PC-3 (cell line): ENCODE results near the gene MANBA. TPM values are rescaled to one million over a fixed set of nuclear protein-coding genes. Genes with fewer than 3 reads are reported as not detected.

Experiments
- ATAC-seq: fragments of 200-7000 bp; cut with Tn5 transposase; 2 replicates; pipeline ENCODE4 v1.9.1; 2020; ENCODE audit warnings: mild to moderate bottlenecking, moderate library complexity
- BruUV-seq: library from RNA; stranded (reverse); fragments of 400-500 nt; replicated peaks from 2 replicates; lab custom pipeline; 2021; lab: Mats Ljungman, UMichigan
- CTCF ChIA-PET: fragments of 300-600 bp; sonication (Branson Sonifier 250); formaldehyde crosslinking; loops from one replicate; lab custom pipeline; 2022; ENCODE audit warnings: antibody characterized with exemption; lab: Charles Lee
- POLR2A ChIA-PET: fragments of 300-600 bp; sonication (Branson Sonifier 250); formaldehyde crosslinking; loops from one replicate; lab custom pipeline; 2022; ENCODE audit warnings: antibody characterized with exemption; ENCODE audit not compliant: unreplicated experiment; lab: Charles Lee
- DNase-seq: peaks from one replicate; pipeline ENCODE4 v3.0.0-alpha.2; 2015
- H2AFZ ChIP-seq: fragments of 300-600 bp; sonication (generic); 2 replicates; pipeline ENCODE4 v1.6.0; 2016; ENCODE audit warnings: antibody characterized with exemption, low read length
- H3F3A ChIP-seq: fragments of 300-600 bp; sonication (generic); one replicate; pipeline ENCODE4 v1.6.0; 2017; ENCODE audit warnings: antibody characterized with exemption, low read length, control low read depth, mild to moderate bottlenecking; ENCODE audit not compliant: unreplicated experiment
- H3K27ac ChIP-seq: fragments of 300-600 bp; sonication (generic); 2 replicates; pipeline ENCODE4 v1.5.1; 2016; ENCODE audit warnings: mild to moderate bottlenecking, low read length
- H3K27me3 ChIP-seq: fragments of 300-600 bp; sonication (generic); 2 replicates; pipeline ENCODE4 v1.6.1; 2016; ENCODE audit warnings: low read length, mixed read lengths
- H3K36me3 ChIP-seq: fragments of 300-600 bp; sonication (generic); 2 replicates; pipeline ENCODE4 v1.6.1; 2016; ENCODE audit warnings: low read depth, mixed run types, low read length, mixed read lengths
- H3K4me1 ChIP-seq: fragments of 300-600 bp; sonication (generic); 2 replicates; pipeline ENCODE4 v1.5.1; 2016; ENCODE audit warnings: low read length; ENCODE audit not compliant: insufficient read depth
- H3K4me2 ChIP-seq: fragments of 300-600 bp; sonication (generic); 2 replicates; pipeline ENCODE4 v1.6.0; 2016; ENCODE audit warnings: low read length
- H3K4me3 ChIP-seq: fragments of 300-600 bp; sonication (generic); 2 replicates; pipeline ENCODE4 v1.5.1; 2016; ENCODE audit warnings: mild to moderate bottlenecking, low read length, mixed read lengths
- H3K79me2 ChIP-seq: fragments of 300-600 bp; sonication (generic); 2 replicates; pipeline ENCODE4 v1.6.1; 2017; ENCODE audit warnings: low read length, mixed read lengths
- H3K9ac ChIP-seq: fragments of 300-600 bp; sonication (generic); 2 replicates; pipeline ENCODE4 v1.6.0; 2016; ENCODE audit warnings: mild to moderate bottlenecking, low read length
- H3K9me2 ChIP-seq: fragments of 300-600 bp; sonication (generic); replicated peaks from 2 replicates; pipeline ENCODE4 v1.6.1; 2016; ENCODE audit warnings: mixed run types, low read length, mixed read lengths
- H3K9me3 ChIP-seq: fragments of 300-600 bp; sonication (generic); 2 replicates; pipeline ENCODE4 v1.6.1; 2016; ENCODE audit warnings: low read length, mixed read lengths
- H4K20me1 ChIP-seq: fragments of 300-600 bp; sonication (generic); 2 replicates; pipeline ENCODE4 v1.6.1; 2016; ENCODE audit warnings: low read length, mixed read lengths
- CTCF ChIP-seq: fragments of 300-600 bp; sonication (generic); conservative IDR thresholded peaks from 2 replicates; pipeline ENCODE4 v1.5.1; 2017; ENCODE audit warnings: antibody characterized with exemption, low read depth, mild to moderate bottlenecking, low read length
- EZH2 ChIP-seq: fragments of 300-600 bp; sonication (generic); IDR thresholded peaks from one replicate; pipeline ENCODE4 v1.6.1; 2017; ENCODE audit warnings: antibody characterized with exemption, mild to moderate bottlenecking, low read length; ENCODE audit not compliant: unreplicated experiment
- EZH2phosphoT487 ChIP-seq: fragments of 300-600 bp; sonication (generic); IDR thresholded peaks from 2 replicates; pipeline ENCODE4 v1.6.1; 2018; ENCODE audit warnings: mild to moderate bottlenecking, antibody characterized with exemption, low read length, borderline replicate concordance
- intact Hi-C: fragments of 100-400 bp; cut with micrococcal nuclease; formaldehyde crosslinking; loops from 2 replicates; pipeline ENCODE4 v1.9.0; 2023
- total RNA-seq: library from RNA; depleted of rRNA; stranded (reverse); fragments of >200 nt; gene quantifications from 2 replicates; pipeline ENCODE4 v1.2.3, GENCODE V29; 2014

The MANBA gene
- total RNA-seq, 1 experiment from 2014 or later, result 20.9 TPM

- intact Hi-C loops, result no loop called here
- Histone ChIP-seq H3K79me2 (peaks cover 6% of the 10 kb centered on the region), H3F3A (no peaks in the 10 kb centered on the region), H3K4me2 (no peak overlapping the region), H3K4me1 (peaks cover 5% of the 10 kb centered on the region; the same call in 1 of the 2 replicates), H3K9ac (no peak overlapping the region), H3K27ac (no peak overlapping the region), H3K27me3 (no peaks in the 10 kb centered on the region), H4K20me1 (no peaks in the 10 kb centered on the region), H3K4me3 (no peak overlapping the region), H3K9me2 (no peaks in the 10 kb centered on the region), H2AFZ (no peak overlapping the region), H3K36me3 (no peaks in the 10 kb centered on the region), H3K9me3 (no peaks in the 10 kb centered on the region)
- POLR2A ChIA-PET, result no interaction called here
- CTCF ChIA-PET, result interaction anchor here (0.6 kb wide), 1 partner anchor 26 kb away, joined by 4 read pairs; no protein-coding TSS in a partner anchor
- no TSS peak for BruUV-seq
- TF ChIP-seq EZH2 (no peak), EZH2phosphoT487 (no peak), CTCF (no peak)
- DNase-seq, result no peak
- no peak for ATAC-seq
Observed at GRCh38 chr4:102764901-102765300, 4.1 kb upstream of the MANBA start.

GRCh38 chr4:102761906-102762305 lies 1.1 kb upstream of the MANBA start:
- ChIA-PET CTCF (no interaction called here), POLR2A (no interaction called here)
- no peak for TF ChIP-seq CTCF
- no peak for TF ChIP-seq EZH2phosphoT487
- no peak for TF ChIP-seq EZH2
- H3K9ac ChIP-seq, result no peak overlapping the region
- no peaks in the 10 kb centered on the region for H3K9me3 ChIP-seq
- no peaks in the 10 kb centered on the region for H3K9me2 ChIP-seq
- H3K4me3 ChIP-seq, result peak overlapping the region; percentile 95; the same call in 1 of the 2 replicates
- no peaks in the 10 kb centered on the region for H3K36me3 ChIP-seq
- peak overlapping the region; percentile 99 for H3K4me2 ChIP-seq
- intact Hi-C loops, result loop anchor here (2.0 kb wide), 1 partner anchor 63 kb away; no protein-coding TSS in a partner anchor
- peaks cover 36% of the 10 kb centered on the region for H3K79me2 ChIP-seq
- H2AFZ ChIP-seq, result peak overlapping the region; percentile 99
- no peaks in the 10 kb centered on the region for H3F3A ChIP-seq
- no peak for ATAC-seq
- H3K27ac ChIP-seq, result no peak overlapping the region
- DNase-seq, result no peak
- H3K4me1 ChIP-seq, result peaks cover 26% of the 10 kb centered on the region; the same call in 1 of the 2 replicates
- 0 out of 2 replicates have a peak, but pooled peaks cover 3% of the 10 kb centered on the region for H4K20me1 ChIP-seq
- no peaks in the 10 kb centered on the region for H3K27me3 ChIP-seq
- no TSS peak for BruUV-seq

DNA sequence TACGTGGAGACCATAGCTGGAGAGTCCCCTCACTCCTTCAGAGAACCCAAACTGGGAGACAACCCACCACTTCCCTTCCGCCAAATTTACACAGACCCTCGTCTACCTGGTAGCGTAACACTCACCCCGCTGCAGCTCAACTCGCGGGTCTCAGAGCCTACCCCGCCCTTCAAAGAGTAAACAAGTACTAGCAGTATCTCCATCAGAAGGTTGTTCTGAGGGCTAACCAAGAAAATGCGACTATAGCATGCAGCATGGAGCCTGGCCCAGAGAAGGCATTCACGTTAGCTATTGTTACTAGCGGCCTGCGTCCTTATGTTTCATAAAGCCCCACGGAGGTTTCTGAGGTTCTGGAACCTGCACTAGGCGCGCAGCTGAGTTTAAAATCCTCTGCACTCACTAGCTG lies 531 bp upstream of the MANBA start:
- ATAC-seq, result peak; percentile 40
- intact Hi-C loops, result loop anchor here (2.0 kb wide), 1 partner anchor 64 kb away; no protein-coding TSS in a partner anchor
- TSS peak; percentile 60 for BruUV-seq
- DNase-seq, result peak; percentile 4
- peak overlapping the region; percentile 95 for H3K4me3 ChIP-seq
- H3K9ac ChIP-seq, result peak overlapping the region; percentile 75
- no peaks in the 10 kb centered on the region for H3K9me2 ChIP-seq
- no peaks in the 10 kb centered on the region for H3K9me3 ChIP-seq
- no peaks in the 10 kb centered on the region for H3K36me3 ChIP-seq
- H3K4me2 ChIP-seq, result peak overlapping the region; percentile 99
- 0 out of 2 replicates have a peak, but pooled peaks cover 3% of the 10 kb centered on the region for H4K20me1 ChIP-seq
- no peak overlapping the region for H3K27ac ChIP-seq
- no peaks in the 10 kb centered on the region for H3K27me3 ChIP-seq
- TF ChIP-seq EZH2phosphoT487 (no peak), CTCF (no peak), EZH2 (no peak)
- H3F3A ChIP-seq, result no peaks in the 10 kb centered on the region
- peaks cover 39% of the 10 kb centered on the region for H3K79me2 ChIP-seq
- ChIA-PET POLR2A (interaction anchor here (0.6 to 0.7 kb wide), 2 partner anchors 11 to 75 kb away, joined by 3 to 5 read pairs; no protein-coding TSS in a partner anchor), CTCF (no interaction called here)
- peaks cover 26% of the 10 kb centered on the region; the same call in 1 of the 2 replicates for H3K4me1 ChIP-seq
- peak overlapping the region; percentile 99 for H2AFZ ChIP-seq
